ENCODE results near the gene LRP1B.

GRCh38 chr2:140257692-140258300 is 1873.0 kb downstream of the LRP1B start:
- TF ChIP-seq CBX8 (IDR thresholded peaks at IDR 0.05; ENCODE audit: borderline replicate concordance, low read depth, low read length) = no peak
- no peak for TF ChIP-seq RBBP5 (IDR thresholded peaks at IDR 0.05; ENCODE audit: borderline replicate concordance, low read depth, low read length)
- TF ChIP-seq, protein P1, sequence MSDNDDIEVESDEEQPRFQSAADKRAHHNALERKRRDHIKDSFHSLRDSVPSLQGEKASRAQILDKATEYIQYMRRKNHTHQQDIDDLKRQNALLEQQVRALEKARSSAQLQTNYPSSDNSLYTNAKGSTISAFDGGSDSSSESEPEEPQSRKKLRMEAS (IDR thresholded peaks at IDR 0.05) = no peak
- TF ChIP-seq RAD21 (IDR thresholded peaks at IDR 0.05 in 1 of 2, conservative IDR thresholded peaks at IDR 0.05 in 1 of 2; ENCODE audit: low read depth in 2 of 2, low read length in 2 of 2) = no peak

Measured in H1 (cell line).